GM12878 (cell line): ENCODE data around the gene TAPBPL. TPM values are rescaled to one million over a fixed set of nuclear protein-coding genes. Genes with fewer than 3 reads are reported as not detected.

ENCODE experiments used
- ATAC-seq: fragments of 200-7000 bp; cut with Tn5 transposase; 3 replicates; pipeline ENCODE4 v1.9.1; 2020; ENCODE audit warnings: mild to moderate bottlenecking, moderate library complexity
- BruUV-seq: library from RNA; stranded (reverse); fragments of 400-500 nt; replicated peaks from 2 replicates; lab custom pipeline; 2021; lab: Mats Ljungman, UMichigan
- CTCF ChIA-PET: fragments of 300-600 bp; sonication (Branson Sonifier 250); formaldehyde crosslinking; extraction: SDS; loops from one replicate; lab custom pipeline; 2021; ENCODE audit warnings: inconsistent platforms; lab: Yijun Ruan, JAX
- POLR2A ChIA-PET: fragments of 350-600 bp; formaldehyde crosslinking; extraction: SDS; loops from one replicate; lab custom pipeline; 2021; ENCODE audit warnings: inconsistent platforms; lab: Charles Lee
- RAD21 ChIA-PET: fragments of 300-600 bp; sonication (Branson Sonifier 250); formaldehyde crosslinking; loops from one replicate; lab custom pipeline; 2023; ENCODE audit warnings: antibody characterized with exemption; ENCODE audit not compliant: unreplicated experiment; lab: Charles Lee
- SMC1A ChIA-PET: fragments of 300-600 bp; sonication (Branson Sonifier 250); formaldehyde crosslinking; loops from one replicate; lab custom pipeline; 2023; ENCODE audit not compliant: unreplicated experiment, uncharacterized antibody; lab: Charles Lee
- DNase-seq: peaks from one replicate; pipeline ENCODE4 v3.0.0-alpha.2; 2011; ENCODE audit warnings: low read depth, low spot score
- FAIRE-seq: peaks from 3 replicates; lab custom pipeline; 2011; peaks lifted over from hg19 to GRCh38; lab: Jason Lieb, UNC
- H2AFZ ChIP-seq: 2 replicates; pipeline ENCODE4 v1.6.0; 2011; ENCODE audit warnings: low read depth, low read length, control low read depth; ENCODE audit not compliant: control insufficient read depth
- H3K27ac ChIP-seq: 2 replicates; pipeline ENCODE4 v1.5.1; 2011; ENCODE audit warnings: control low read depth; ENCODE audit not compliant: control insufficient read depth, insufficient read depth
- H3K27me3 ChIP-seq, 2 experiments: replicated peaks in 1 of 2; 2 replicates each; pipeline versions ENCODE4 v1.6.0 to v1.6.1; 2011; ENCODE audit warnings: low read length in 1 of 2; ENCODE audit not compliant: control insufficient read depth in 2 of 2, insufficient read depth in 2 of 2
- H3K36me3 ChIP-seq, 2 experiments: 2 replicates each; pipeline ENCODE4 v1.5.1; 2011; ENCODE audit warnings: low read length in 1 of 2; ENCODE audit not compliant: control insufficient read depth in 2 of 2, insufficient read depth in 2 of 2
- H3K4me1 ChIP-seq: 2 replicates; pipeline ENCODE4 v1.6.1; 2011; ENCODE audit warnings: mild to moderate bottlenecking, low read length, moderate library complexity, mixed read lengths; ENCODE audit not compliant: control insufficient read depth, insufficient read depth
- H3K4me2 ChIP-seq: 2 replicates; pipeline ENCODE4 v1.6.0; 2011; ENCODE audit warnings: control low read depth; ENCODE audit not compliant: control insufficient read depth, insufficient read depth
- H3K4me3 ChIP-seq: fragments of 200-600 bp; sonication (generic); 2 replicates; pipeline ENCODE4 v1.5.1; 2016
- H3K79me2 ChIP-seq: 2 replicates; pipeline ENCODE4 v1.6.0; 2011; ENCODE audit warnings: low read length; ENCODE audit not compliant: control insufficient read depth, insufficient read depth
- H3K9ac ChIP-seq: 2 replicates; pipeline ENCODE4 v1.8.0; 2011; ENCODE audit warnings: low read length, control low read depth, mixed read lengths; ENCODE audit not compliant: control insufficient read depth, insufficient read depth
- H3K9me3 ChIP-seq: replicated peaks from 3 replicates; pipeline ENCODE4 v1.5.1; 2011; ENCODE audit warnings: mild to moderate bottlenecking, low read length; ENCODE audit not compliant: control insufficient read depth, insufficient read depth
- H4K20me1 ChIP-seq: 2 replicates; pipeline ENCODE4 v1.6.0; 2011; ENCODE audit not compliant: control insufficient read depth, insufficient read depth
- CREB1 ChIP-seq: IDR thresholded peaks from 2 replicates; pipeline ENCODE4 v1.6.1; 2012; ENCODE audit warnings: low read depth, mild to moderate bottlenecking, inconsistent platforms
- FOXM1 ChIP-seq: IDR thresholded peaks from 2 replicates; pipeline ENCODE4 v1.6.1; 2012; ENCODE audit warnings: low read depth, mild to moderate bottlenecking, inconsistent platforms, low read length, moderate library complexity
- KDM1A ChIP-seq: fragments of 200-600 bp; sonication (generic); IDR thresholded peaks from 2 replicates; pipeline ENCODE4 v1.6.1; 2016; ENCODE audit warnings: borderline replicate concordance
- RCOR1 ChIP-seq: conservative IDR thresholded peaks from 2 replicates; pipeline ENCODE4 v1.6.1; 2012; ENCODE audit warnings: low read depth, low read length, improper control_type of control experiment
- SMAD1 ChIP-seq: fragments of 450-650 bp; IDR thresholded peaks from 2 replicates; pipeline ENCODE4 v1.6.1; 2018; ENCODE audit warnings: mild to moderate bottlenecking, low read depth; ENCODE audit not compliant: partially characterized antibody
- SUZ12 ChIP-seq: fragments of 200-600 bp; sonication (generic); IDR thresholded peaks from one replicate; pipeline ENCODE4 v1.6.1; 2018; ENCODE audit warnings: antibody characterized with exemption, mild to moderate bottlenecking; ENCODE audit not compliant: unreplicated experiment
- TCF7 ChIP-seq: IDR thresholded peaks from 2 replicates; pipeline ENCODE4 v1.6.1; 2014; ENCODE audit warnings: antibody characterized with exemption, borderline replicate concordance
- WRNIP1 ChIP-seq: IDR thresholded peaks from 2 replicates; pipeline ENCODE4 v1.6.1; 2011; ENCODE audit warnings: low read depth, low read length, improper control_type of control experiment, borderline replicate concordance
- ZNF217 ChIP-seq: fragments of 450-650 bp; IDR thresholded peaks from 2 replicates; pipeline ENCODE4 v1.6.1; 2017; ENCODE audit warnings: antibody characterized with exemption, mild to moderate bottlenecking
- ZNF274 ChIP-seq: IDR thresholded peaks from one replicate; pipeline ENCODE4 v1.8.0; 2011; ENCODE audit not compliant: insufficient read length, insufficient read depth
- WGBS: methylation state at CpG from one replicate; pipeline ENCODE4 v1.1.6; 2016; ENCODE audit warnings: low lambda C conversion rate; ENCODE audit not compliant: insufficient replicate concordance, insufficient coverage; ENCODE audit errors: missing lambda C conversion rate; 5-methylcytosine and 5-hydroxymethylcytosine counted together
- in situ Hi-C: fragments of 300-500 bp; cut with MboI; formaldehyde crosslinking; loops from 9 replicates; pipeline ENCODE4 v1.14.3; 2018; ENCODE audit warnings: mixed read lengths
- intact Hi-C: fragments of 100-400 bp; cut with micrococcal nuclease; formaldehyde crosslinking; loops from one replicate; pipeline ENCODE4 v1.14.2; 2022; ENCODE audit not compliant: unreplicated experiment
- polyA plus RNA-seq, 11 experiments: library from polyadenylated mRNA; depleted of rRNA in 4 of 11; unstranded in 6 of 11; stranded (reverse) in 5 of 11; fragments of >200 nt; fragmentation: Nextera tagmentation in 4 of 11; fragmentation: Illumina TruSeq in 1 of 11; extraction: Ambion mirVana in 4 of 11; extraction: Trizol in 1 of 11; gene quantifications; 1 replicate in 1 of 11; 2 replicates in 10 of 11; pipeline versions ENCODE4 v1.2.1 to v1.2.3, GENCODE V29; 2011 to 2016; ENCODE audit warnings: inconsistent platforms in 2 of 11, missing spikeins in 2 of 11, low read depth in 1 of 11
- total RNA-seq, 4 experiments: library from RNA; depleted of rRNA in 3 of 4; stranded (reverse); fragments of >200 nt in 3 of 4; fragmentation: Illumina TruSeq in 1 of 4; extraction: Trizol in 1 of 4; gene quantifications; 2 replicates each; pipeline versions ENCODE4 v1.2.1 to v1.2.3, GENCODE V29; 2013 to 2021
- TF ChIP-seq, protein P1 (sequence below): fragments of 450-650 bp; IDR thresholded peaks from 2 replicates; pipeline ENCODE4 v1.6.1; 2017; ENCODE audit warnings: low read depth, mild to moderate bottlenecking, moderate library complexity

Gene TAPBPL
- total and polyA plus RNA-seq, 10 of the 15 experiments (the other 5 are each of a cell fraction or from before 2014, with no cell fraction given): 12.4 to 45.0 (median 29.9) TPM

DNA sequence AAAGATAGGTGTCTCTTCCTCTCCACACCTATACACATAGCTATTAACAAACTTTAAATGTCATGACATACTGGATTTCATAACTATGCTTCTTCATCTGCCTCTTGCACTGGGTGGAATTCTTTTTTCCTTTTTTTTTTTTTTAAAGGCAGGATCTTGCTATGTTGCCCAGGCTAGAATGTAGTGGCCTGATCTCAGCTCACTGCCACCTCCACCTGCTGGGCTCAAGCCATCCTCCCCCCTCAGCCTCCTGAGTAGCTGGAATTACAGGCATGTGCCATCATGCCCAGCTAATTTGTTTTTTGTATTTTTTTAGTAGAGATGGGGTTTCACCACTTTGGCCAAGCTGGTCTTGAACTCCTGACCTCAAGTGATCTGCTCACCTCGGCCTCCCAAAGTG is 36.4 kb downstream of the TAPBPL start:
- DNase-seq (no peak), ATAC-seq (no peak), FAIRE-seq (no peak)
- CTCF ChIA-PET: interaction anchor here (0.9 to 2.0 kb wide), 3 partner anchors 8 to 49 kb away, joined by 3 to 9 read pairs (median 5); no protein-coding TSS in a partner anchor
- no TSS peak for BruUV-seq
- H3K4me3 ChIP-seq: no peak overlapping the region
- no peaks in the 10 kb centered on the region for H4K20me1 ChIP-seq
- intact Hi-C loops (no loop called here), in situ Hi-C loops (no loop called here)
- RAD21 ChIA-PET: no interaction called here
- POLR2A ChIA-PET: interaction anchor here (0.8 to 1.5 kb wide), 4 partner anchors 16 to 62 kb away, joined by 3 to 7 read pairs (median 4); partner anchors contain the start of gene GAPDH
- H3K27ac ChIP-seq: no peak overlapping the region
- no peak overlapping the region for H3K9ac ChIP-seq
- H3K4me1 ChIP-seq: peaks cover 6% of the 10 kb centered on the region; the same call in 1 of the 2 replicates
- WGBS: 63% methylated on average over 1 of the region's 1 CpG
- no peaks in the 10 kb centered on the region for H3K27me3 ChIP-seq
- no peaks in the 10 kb centered on the region; a peak in 1 of 4 replicates for H3K36me3 ChIP-seq
- TF ChIP-seq ZNF217 (no peak), WRNIP1 (no peak), RCOR1 (no peak), SUZ12 (no peak), ZNF274 (no peak), TCF7 (no peak), CREB1 (no peak), FOXM1 (no peak), KDM1A (no peak), SMAD1 (no peak)
- TF ChIP-seq, protein P1, sequence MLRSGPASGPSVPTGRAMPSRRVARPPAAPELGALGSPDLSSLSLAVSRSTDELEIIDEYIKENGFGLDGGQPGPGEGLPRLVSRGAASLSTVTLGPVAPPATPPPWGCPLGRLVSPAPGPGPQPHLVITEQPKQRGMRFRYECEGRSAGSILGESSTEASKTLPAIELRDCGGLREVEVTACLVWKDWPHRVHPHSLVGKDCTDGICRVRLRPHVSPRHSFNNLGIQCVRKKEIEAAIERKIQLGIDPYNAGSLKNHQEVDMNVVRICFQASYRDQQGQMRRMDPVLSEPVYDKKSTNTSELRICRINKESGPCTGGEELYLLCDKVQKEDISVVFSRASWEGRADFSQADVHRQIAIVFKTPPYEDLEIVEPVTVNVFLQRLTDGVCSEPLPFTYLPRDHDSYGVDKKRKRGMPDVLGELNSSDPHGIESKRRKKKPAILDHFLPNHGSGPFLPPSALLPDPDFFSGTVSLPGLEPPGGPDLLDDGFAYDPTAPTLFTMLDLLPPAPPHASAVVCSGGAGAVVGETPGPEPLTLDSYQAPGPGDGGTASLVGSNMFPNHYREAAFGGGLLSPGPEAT: no peak
- H3K79me2 ChIP-seq: peaks cover 14% of the 10 kb centered on the region
- SMC1A ChIA-PET: interaction anchor here (0.6 to 1.3 kb wide), 3 partner anchors 48 to 62 kb away, joined by 3 to 4 read pairs (median 3); no protein-coding TSS in a partner anchor
- H3K9me3 ChIP-seq: no peaks in the 10 kb centered on the region
- H2AFZ ChIP-seq: no peak overlapping the region
- H3K4me2 ChIP-seq: no peak overlapping the region
